Activated CD4-positive, alpha-beta T cell treated with anti-CD3 and anti-CD28 coated beads, Interleukin-10, Interleukin-2, amounts not matched to agents 100 ng/mL and 50 ng/mL, durations not matched to agents 16 hours and 8 hours (primary cell): ENCODE measurements around the gene XPOT.

Experiments used
- DNase-seq: peaks from one replicate; pipeline ENCODE4 v3.0.0-alpha.2; 2020

The XPOT gene

GRCh38 chr12:64469455-64470142 is 65.4 kb downstream of the XPOT start:
- no peak for DNase-seq

DNA sequence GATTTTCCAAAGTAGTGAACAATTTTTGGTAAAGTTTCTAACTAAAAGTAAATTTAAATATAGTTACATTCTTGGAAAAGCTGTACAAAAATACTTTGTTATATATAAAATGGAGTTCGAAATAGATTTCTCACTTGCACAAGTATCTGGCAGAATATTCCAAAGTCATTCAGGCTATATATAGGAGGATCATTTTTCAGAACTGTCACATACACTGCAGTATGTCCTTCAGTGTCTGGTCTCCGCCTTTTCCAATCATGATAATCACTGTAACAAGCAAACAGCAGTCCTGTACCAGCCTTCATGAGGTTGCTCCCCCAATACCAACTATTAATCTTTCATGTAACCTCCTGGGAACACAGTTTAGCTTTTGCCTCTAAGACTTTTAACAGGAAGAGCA is 66.3 kb downstream of the XPOT start:
- no peak for DNase-seq

GRCh38 chr12:64473176-64473575 is 69.0 kb downstream of the XPOT start:
- no peak for DNase-seq

DNA sequence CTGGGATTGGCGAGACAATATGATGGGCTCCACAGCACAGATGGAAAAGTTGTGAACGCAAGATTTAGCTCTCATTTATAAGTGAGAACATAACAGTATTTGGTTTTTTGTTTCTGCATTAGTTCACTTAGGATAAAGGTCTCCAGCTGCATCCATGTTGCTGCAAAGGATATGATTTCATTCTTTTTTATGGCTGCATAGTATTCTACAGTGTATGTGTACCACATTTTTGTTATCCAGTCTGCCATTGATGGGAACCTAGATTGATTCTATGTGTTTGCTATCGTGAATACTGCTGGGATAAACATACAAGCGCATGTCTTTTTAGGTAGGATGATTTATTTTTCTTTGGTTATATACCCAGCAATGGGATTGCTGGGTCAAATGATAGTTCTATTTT is 71.3 kb downstream of the XPOT start:
- no peak for DNase-seq

DNA sequence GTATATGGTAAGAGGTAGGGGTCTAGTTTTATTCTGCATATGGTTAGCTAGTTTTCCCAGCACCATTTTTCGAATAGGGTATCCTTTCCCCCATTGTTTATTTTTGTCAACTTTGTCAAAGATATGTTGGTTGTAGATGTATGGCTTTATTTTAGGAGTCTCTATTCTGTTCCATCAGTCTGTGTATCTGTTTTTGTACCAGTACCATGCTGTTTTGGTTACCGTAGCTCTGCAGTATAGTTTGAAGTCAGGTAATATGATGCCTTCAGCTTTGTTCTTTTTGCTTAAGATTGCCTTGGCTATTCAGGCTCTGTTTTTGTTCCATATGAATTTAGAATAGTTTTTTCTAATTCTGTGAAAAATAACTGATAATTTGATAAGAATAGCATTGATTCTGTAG is 72.7 kb downstream of the XPOT start:
- no peak for DNase-seq

GRCh38 chr12:64478661-64479060 is 74.5 kb downstream of the XPOT start:
- no peak for DNase-seq

DNA sequence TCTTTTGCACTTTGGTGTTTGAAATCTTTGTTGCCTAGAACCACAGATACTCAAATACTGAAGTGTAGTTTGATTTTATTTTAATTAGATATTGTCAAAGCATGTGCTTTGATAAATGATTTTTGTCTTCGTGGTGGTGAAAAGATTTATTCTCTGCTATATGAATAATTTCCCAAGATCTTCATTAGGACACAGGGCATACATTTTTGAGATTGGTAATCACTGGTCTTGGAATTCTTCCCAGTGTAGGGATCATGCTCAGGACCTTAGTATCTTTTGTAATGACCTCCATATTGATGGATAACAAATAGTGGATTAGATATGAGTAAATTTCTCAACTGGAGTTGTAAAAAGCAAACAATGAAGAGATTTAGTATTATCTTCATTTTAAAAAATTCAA is 76.0 kb downstream of the XPOT start:
- DNase-seq = no peak

DNA sequence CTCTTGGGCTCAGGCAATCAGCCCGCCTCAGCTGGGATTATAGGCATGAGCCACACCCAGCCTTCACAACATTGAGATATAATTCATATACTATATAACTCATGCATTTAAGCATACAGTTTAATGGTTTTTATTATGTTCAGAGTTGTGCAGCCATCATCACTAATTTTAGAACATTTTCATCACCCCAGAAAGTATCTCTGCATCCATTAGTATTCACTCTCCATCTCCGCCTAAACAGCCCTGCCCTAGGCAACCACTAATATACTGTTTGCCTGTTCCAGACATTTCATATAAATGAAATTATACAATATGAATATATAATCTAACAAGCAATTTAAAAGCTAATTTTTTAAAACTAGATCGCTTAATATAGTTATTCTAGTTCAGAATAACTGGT is 82.5 kb downstream of the XPOT start:
- no peak for DNase-seq

- peak; percentile 34 for DNase-seq
Observed at GRCh38 chr12:64491718-64492117, 87.5 kb downstream of the XPOT start.

DNA sequence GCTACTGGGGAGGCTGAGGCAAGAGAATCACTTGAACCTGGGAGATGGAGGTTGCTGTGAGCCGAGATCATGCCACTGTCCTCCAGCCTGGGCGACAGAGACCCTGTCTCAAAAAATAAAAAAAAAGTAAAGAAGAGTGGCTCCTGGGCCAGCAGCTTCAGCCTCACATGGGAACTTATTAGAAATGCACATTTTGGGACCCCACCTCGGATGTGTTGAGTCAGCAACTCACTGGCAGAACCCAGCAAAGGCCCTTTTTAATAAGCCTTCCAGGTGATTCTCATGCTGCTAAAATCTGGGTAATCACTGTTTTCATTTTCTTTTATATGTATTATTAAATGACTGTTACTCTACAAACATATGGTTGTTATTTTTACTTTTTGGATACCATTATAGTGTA is 89.3 kb downstream of the XPOT start:
- DNase-seq = no peak

DNA sequence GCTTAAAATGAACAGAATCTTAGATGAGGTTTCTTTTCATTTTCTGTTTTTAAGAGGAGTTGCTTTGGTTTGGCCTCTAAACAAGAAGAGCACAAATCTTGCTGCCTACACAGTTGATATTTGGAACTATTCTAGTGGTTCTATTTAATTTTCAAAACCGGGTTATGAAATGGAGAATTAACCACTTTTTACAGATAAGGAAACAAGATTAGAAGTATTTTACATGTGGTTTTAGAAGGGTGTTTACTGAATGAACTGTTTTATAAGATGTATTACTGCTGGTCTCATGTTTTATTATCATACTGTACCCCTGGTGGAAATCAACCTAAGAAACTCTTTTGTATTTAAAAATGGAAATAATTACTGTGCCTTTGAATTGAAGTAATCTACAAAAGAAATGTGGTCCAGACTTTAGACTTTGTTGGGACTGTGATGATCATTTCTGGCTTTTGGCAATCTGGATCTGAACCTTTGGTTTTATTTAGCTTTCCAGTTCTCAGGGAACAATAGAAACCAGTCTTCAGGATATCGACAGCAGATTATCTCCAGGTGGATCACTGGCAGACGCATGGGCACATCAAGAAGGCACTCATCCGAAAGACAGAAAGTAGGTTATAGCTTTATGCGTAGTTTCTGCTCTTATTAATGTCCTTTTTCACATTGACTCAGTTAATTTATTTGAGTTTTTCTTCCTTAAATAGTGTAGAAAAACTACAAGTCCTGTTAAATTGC is 91.0 kb downstream of the XPOT start:
- DNase-seq = no peak

DNA sequence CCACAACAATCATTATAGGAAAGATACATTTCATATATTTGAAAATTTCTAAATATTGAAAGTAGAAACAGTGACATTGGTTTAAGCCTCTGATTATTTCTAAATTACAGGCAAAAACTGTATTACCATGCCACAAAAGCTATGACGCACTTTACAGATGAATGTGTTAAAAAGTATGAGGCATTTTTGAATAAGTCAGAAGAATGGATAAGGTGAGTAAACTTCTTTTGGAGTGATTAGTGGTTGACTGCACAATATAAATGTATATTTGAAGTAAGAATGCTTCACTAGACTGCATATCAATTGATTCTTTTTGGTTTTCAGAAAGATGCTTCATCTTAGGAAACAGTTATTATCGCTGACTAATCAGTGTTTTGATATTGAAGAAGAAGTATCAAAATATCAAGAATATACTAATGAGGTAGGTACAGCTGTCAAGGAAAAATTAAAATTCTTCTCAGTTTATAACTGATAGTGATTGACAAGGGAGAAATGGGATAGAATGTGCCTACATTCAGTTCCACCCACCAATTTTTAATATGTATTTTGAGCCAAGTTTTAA is 92.7 kb downstream of the XPOT start:
- DNase-seq = no peak

DNA sequence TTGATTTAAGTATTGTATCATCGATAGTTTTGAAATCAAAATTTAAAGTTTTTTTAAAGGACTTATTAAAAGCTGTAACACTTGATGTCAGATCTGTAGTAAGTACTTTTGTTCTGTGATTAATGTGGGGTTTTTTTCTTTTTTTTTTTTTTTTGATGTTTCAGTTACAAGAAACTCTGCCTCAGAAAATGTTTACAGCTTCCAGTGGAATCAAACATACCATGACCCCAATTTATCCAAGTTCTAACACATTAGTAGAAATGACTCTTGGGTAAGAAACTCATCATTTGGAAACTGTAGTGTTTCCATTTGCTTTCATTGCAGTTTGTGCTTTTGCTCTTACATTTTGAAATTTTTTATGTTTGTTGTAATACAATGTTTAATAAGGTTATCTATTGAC is 93.3 kb downstream of the XPOT start:
- no peak for DNase-seq

DNA sequence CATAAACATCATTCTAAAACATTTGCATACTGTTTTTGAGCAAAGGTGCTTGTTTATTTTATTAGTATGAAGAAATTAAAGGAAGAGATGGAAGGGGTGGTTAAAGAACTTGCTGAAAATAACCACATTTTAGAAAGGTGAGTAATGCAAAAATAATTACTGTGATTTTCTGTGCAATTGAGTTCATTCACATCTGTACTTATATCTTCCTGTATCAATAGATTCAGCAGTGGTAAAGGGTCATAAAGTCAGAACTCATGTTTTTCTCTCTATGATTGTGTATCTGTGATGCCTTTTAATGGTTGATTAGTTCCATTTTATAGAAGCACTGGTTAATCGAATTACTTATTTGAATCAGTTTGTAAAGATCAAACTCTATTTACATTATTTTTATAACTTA is 93.7 kb downstream of the XPOT start:
- no peak for DNase-seq

DNA sequence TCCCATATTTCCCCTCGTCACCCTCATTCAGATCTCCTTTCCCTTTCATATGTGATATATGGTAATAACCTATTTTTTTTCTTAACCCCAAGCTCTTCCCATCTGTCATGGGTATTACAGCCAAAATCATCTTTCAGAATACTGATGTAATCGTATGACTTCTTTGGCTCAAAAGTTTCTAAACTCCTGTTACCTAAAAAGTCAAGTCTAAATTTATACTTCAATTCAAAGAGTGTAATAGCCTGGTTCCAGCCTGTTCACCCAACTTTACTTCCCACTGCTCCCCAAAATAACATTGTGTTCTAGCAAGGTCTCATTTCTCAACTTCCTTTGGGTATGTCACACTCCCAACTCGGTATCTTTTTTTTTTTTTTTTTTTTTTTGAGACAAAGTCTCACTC is 96.2 kb downstream of the XPOT start:
- no peak for DNase-seq
